ENCODE measurements around the gene CCDC178. TPM values are rescaled to one million over a fixed set of nuclear protein-coding genes. Genes with fewer than 3 reads are reported as not detected.
"Not testable (repeated sequence)": the region's sequence is repeated elsewhere in the genome, so short reads cannot be mapped to it uniquely, and the experiment has no call there.

Gene CCDC178
- polyA plus RNA-seq, 3 donors, result 0.48 to 12.9 (median 6.1) TPM

- 18 to 45% (median 19%) methylated on average over 3 of the region's 3 CpGs for WGBS, 3 donors
- H3K27ac ChIP-seq (ENCODE audit: low read depth, low read length), result no peak overlapping the region
Observed at GRCh38 chr18:33372442-33372841, 68.1 kb downstream of the CCDC178 start.

DNA sequence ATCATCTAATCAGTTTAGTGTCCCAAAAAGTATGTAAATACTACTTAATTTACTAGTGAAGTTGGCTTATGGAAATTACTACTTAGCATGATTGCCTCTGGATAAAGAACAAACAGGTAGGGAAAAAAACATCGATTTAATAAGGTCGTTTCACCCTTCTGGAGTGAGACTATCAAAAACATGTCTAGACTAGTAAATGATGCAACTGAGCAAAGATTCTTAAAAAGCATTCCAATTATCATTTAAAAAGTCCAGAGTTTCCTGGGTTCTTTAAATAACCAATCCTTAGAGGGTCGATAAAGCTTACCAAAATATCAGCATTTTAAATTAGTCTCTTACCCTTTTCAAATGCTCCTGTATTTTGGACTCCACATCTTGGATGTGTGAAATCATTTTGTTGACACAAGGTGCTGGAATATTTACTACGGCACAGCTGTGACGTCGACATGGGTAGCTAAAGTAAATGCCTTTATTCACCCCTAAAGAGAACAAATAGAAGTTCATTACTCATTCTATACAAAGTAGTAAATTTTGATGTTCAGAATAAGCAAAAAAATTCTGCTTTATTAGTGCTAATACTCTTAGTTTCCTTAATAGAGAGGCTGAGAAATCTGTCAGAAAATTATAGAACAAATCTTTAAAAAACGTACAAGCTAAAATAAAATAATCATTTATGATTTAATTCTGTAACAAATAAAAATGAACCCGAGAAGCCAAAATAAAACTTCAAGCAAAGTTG is 70.6 kb downstream of the CCDC178 start:
- WGBS, 3 donors, result 41 to 75% (median 71%) methylated on average over 8 of the region's 8 CpGs
- H3K27ac ChIP-seq (ENCODE audit: low read depth, low read length), result no peak overlapping the region

DNA sequence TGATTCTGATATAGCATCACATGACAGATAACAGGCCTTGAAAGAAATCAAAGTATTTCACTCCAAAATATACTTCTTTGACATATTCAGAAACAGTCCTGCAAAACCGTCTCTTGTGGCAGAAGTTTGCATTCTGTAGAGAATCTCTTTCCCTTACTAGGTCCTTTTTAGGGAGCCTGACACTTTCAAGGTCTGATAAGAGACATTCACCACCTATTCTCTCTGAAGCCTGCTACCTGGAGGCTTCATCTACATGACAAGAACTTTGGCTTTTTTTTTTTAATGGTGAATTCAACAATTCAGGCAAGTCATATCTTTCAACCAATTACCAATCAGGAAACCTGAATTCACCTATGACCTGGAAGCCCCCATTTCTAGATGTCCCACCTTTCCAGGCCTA is 83.8 kb downstream of the CCDC178 start:
- 59 to 81% (median 74%) methylated on average over 1 of the region's 1 CpG for WGBS, 3 donors
- no peak overlapping the region for H3K27ac ChIP-seq (ENCODE audit: low read depth, low read length)

DNA sequence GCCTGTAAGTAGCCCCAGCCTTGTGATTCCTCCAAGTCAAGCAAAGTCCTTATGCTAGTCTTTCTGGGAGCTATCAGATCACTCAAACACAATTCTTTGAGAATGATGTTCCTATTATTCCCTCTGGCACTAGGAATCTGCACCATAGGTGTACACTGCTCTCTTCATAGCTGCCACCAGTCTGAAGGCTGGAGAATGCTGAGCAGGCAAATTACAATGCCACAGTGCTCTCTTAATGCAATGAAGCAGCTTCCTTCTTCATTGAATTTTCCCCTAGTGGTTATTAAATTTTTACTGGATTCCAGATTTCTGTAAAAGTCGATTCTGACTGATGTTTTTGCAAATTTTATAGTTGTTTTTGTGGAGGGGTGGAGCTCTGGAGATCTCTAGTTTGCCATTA is 84.8 kb downstream of the CCDC178 start:
- 64 to 67% (median 67%) methylated on average over 1 of the region's 1 CpG for WGBS, 3 donors
- H3K27ac ChIP-seq (ENCODE audit: low read depth, low read length), result no peak overlapping the region

GRCh38 chr18:33355263-33355662 is 85.3 kb downstream of the CCDC178 start:
- no peak overlapping the region for H3K27ac ChIP-seq (ENCODE audit: low read depth, low read length)
- WGBS, 3 donors, result 42 to 76% (median 68%) methylated on average over 1 of the region's 1 CpG

DNA sequence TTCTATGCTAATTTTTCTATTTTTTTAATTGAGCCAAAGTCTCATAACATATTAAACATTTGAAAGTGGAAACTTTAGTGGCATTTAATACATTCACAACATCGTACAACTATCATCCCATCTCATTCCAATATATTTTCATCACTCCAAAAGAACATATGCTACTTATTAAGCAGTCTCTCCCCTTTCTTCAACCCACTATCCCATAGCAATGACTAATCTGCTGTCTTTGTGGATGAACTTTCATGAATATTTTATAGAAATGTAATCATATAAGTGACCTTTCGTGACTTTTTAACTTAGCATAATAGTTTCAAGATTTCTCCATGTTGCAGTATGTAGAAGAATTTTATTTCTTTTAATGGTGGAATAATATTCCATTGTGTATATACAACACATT is 90.3 kb downstream of the CCDC178 start:
- no peak overlapping the region for H3K27ac ChIP-seq (ENCODE audit: low read depth, low read length)
- WGBS, 3 donors, result 75 to 79% (median 77%) methylated on average over 2 of the region's 2 CpGs

GRCh38 chr18:33339733-33340132 is 100.8 kb downstream of the CCDC178 start:
- 78 to 90% (median 79%) methylated on average over 2 of the region's 2 CpGs for WGBS, 3 donors
- not testable (repeated sequence) for H3K27ac ChIP-seq (ENCODE audit: low read depth, low read length)

DNA sequence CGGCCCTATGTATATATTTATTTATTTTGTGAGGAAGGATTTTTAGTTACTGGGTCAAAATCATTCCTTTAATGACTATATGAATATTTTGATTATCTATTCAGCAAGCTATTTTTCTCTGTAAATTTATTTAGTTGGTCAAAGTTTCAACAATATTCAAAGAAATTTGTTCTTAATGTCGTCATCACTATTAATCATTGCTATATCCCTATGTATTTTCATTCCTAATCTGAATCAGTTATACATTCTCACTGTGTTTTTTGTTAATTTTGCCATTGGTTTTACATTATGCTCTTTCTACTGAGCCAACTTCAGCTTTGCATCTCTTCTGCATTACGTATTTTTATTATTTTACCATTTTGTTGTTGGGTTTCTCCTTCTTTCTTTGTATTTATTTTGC is 105.7 kb downstream of the CCDC178 start:
- WGBS, 3 donors, result 66 to 74% (median 69%) methylated on average over 3 of the region's 3 CpGs

GRCh38 chr18:33330711-33331110 is 109.8 kb downstream of the CCDC178 start:
- WGBS, 3 donors, result 61 to 68% (median 64%) methylated on average over 1 of the region's 1 CpG
- no peak overlapping the region for H3K27ac ChIP-seq (ENCODE audit: low read depth, low read length)

More for the DNA sequence above, 105.7 kb downstream of the CCDC178 start:
- no peak overlapping the region for H3K27ac ChIP-seq (ENCODE audit: low read depth, low read length)

- 65 to 77% (median 77%) methylated on average over 4 of the region's 4 CpGs for WGBS, 3 donors
- H3K27ac ChIP-seq (ENCODE audit: low read depth, low read length), result no peak overlapping the region
Observed at GRCh38 chr18:33326975-33327374, 113.5 kb downstream of the CCDC178 start.

DNA sequence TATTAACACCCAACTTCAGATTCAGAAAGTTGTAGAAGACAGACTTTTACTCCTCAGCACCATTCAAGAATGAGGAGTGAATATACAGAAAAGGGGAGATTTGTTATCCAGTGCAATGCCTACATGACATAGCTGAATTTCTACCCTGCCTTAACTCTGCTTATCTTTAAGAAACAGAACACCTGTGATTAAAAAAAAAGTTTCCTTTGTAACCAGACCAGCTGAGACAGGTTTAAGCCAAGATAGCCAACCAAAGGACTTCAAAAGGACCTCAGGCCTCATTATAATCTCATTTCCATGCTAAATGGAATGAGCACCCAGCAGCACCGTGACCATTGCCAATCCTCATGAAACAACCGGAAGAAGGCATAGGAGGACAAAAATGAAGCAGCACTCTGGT is 122.9 kb downstream of the CCDC178 start:
- H3K27ac ChIP-seq (ENCODE audit: low read depth, low read length), result no peak overlapping the region
- WGBS, 3 donors, result 41 to 93% (median 89%) methylated on average over 2 of the region's 2 CpGs

DNA sequence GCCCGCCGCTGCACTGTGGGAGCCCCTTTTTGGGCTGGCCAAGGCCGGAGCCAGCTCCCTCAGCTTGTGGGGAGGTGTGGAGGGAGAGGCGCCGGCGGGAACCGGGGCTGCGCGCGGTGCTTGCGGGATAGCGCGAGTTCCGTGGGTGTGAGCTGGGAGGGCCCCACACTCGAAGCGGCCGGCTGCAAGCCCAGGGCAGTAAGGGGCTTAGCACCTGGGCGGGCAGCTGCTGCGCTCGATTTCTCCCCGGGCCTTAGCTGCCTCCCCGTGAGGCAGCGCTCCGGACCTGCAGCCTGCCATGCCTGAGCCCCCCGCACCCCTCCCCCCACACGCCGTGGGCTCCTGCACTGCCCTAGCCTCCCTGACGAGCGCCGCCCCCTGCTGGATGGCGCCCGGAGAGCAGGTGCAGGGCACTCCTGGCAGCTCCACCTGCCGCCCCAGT is 124.4 kb downstream of the CCDC178 start:
- WGBS, 3 donors, result 93 to 98% (median 96%) methylated on average over 32 to 33 of the region's 33 CpGs
- H3K27ac ChIP-seq (ENCODE audit: low read depth, low read length), result no peak overlapping the region

DNA sequence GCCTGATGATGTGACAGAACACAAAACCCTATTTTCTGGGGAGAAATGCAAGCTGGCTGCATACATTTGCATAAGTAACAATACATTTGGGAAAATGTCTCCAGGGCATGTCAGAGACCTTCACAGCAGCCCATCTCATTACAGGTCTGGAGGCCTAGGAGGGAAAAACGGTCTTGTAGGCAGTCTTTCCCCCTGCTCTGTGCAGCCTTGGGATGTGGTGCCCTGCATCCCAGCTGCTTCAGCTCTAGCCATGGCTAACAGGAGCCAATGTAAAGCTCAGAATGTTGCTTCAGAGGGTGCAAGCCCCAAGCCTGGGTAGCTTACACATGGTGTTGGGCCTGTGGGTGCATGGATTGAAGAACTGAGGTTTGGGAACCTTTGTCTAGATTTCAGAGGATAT is 133.0 kb downstream of the CCDC178 start:
- H3K27ac ChIP-seq (ENCODE audit: low read depth, low read length), result no peak overlapping the region
- 60 to 83% (median 73%) methylated on average over 1 of the region's 1 CpG for WGBS, 3 donors

GRCh38 chr18:33304277-33304676 is 136.2 kb downstream of the CCDC178 start:
- H3K27ac ChIP-seq (ENCODE audit: low read depth, low read length), result no peak overlapping the region
- WGBS, 3 donors, result 71 to 82% (median 77%) methylated on average over 3 of the region's 3 CpGs

GRCh38 chr18:33291539-33291938 is 149.0 kb downstream of the CCDC178 start:
- WGBS, 3 donors, result 46 to 66% (median 65%) methylated on average over 1 of the region's 1 CpG
- H3K27ac ChIP-seq (ENCODE audit: low read depth, low read length), result no peak overlapping the region

DNA sequence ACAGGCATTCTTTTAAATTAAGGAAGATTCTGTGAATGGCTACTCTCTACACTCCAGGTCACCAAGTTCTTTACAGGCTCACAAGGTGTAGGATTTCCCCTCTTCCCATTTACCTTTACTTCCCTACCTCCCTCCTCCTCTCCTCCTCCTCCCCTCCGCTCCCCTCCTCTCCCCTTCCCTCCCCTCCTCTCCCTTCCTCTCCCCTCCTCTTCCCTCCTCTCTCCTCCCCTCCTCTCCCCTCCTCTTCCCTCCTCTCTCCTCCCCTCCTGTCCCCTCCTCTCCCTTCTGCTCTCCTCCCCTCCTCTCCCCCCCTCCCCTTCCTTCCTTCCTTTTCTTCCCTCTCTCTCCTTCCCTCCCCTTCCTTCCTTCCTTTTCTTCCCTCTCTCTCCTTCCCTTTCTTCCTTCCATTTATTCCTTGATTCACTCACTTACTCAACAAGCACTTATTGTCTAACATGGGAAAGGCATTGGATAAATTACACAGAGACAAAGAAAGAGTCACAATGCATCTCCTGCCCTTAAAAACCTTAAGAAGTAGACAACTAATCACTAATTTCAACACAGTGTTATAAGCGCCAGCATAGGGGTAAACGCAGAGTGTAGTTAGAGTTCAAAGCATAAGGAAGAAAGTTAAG is 152.3 kb downstream of the CCDC178 start:
- H3K27ac ChIP-seq (ENCODE audit: low read depth, low read length), result no peak overlapping the region
- WGBS, 3 donors, result 79 to 84% (median 82%) methylated on average over 3 of the region's 3 CpGs

GRCh38 chr18:33282709-33283333 is 157.7 kb downstream of the CCDC178 start:
- H3K27ac ChIP-seq (ENCODE audit: low read depth, low read length), result no peak overlapping the region
- 73 to 88% (median 87%) methylated on average over 6 of the region's 6 CpGs for WGBS, 3 donors

GRCh38 chr18:33282142-33282541 is 158.4 kb downstream of the CCDC178 start:
- WGBS, 3 donors, result 78 to 88% (median 87%) methylated on average over 7 of the region's 7 CpGs
- no peak overlapping the region for H3K27ac ChIP-seq (ENCODE audit: low read depth, low read length)

GRCh38 chr18:33277431-33277830 is 163.1 kb downstream of the CCDC178 start:
- no peak overlapping the region for H3K27ac ChIP-seq (ENCODE audit: low read depth, low read length)

DNA sequence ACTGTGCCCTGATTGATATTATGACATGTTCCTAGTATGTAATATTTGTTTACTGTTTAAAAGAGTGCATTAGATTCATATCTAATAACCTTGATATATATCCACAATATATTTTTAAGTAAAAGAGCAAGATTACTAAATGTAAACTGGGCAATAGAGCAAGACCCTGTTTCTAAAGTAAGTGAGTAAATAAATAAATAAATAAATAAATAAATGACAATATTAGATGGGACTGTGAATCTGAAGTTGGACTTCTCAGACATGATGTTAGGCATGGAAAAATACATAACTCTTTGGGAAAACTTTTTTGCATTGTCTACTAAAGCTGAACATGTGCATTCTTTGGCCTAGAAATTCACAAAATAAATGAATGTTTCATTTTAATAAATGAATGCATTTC is 164.7 kb downstream of the CCDC178 start:
- no peak overlapping the region for H3K27ac ChIP-seq (ENCODE audit: low read depth, low read length)
